ENCODE data around the gene TREML4.
"Not testable (repeated sequence)": the region's sequence is repeated elsewhere in the genome, so short reads cannot be mapped to it uniquely, and the experiment has no call there.

TREML4 gene, protein sequence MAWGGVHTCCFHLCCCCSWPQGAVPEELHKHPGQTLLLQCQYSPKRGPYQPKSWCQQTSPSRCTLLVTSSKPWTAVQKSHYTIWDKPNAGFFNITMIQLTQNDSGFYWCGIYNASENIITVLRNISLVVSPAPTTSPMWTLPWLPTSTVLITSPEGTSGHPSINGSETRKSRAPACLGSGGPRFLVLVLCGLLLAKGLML

GRCh38 chr6:41228096-41228495 is at the start of gene TREML4:
TREML4 (plus strand) TSS chr6:41228349; CDS start chr6:41228428, 79 bp downstream.
- DNase-seq, result no peak

DNA sequence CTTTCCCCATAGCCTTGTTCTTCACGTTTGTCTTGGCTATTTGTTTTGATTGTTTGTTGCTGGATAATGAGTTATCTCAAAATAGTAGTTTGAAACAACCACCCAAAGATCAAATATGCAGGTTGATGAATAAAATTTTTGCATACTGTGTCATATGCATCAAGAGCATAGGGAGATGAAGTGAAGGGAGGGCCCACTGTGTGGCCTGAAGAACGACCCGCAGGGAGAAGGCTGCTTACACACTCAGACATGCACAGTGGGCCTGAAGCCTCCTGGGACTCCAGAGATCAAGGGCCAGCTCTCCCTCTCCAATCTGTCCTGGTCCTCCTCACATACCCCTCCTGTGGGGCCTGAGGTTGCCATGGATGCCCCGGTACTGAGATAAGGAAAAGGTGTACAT is 49.0 kb upstream of the TREML4 start:
- DNase-seq, result no peak

DNA sequence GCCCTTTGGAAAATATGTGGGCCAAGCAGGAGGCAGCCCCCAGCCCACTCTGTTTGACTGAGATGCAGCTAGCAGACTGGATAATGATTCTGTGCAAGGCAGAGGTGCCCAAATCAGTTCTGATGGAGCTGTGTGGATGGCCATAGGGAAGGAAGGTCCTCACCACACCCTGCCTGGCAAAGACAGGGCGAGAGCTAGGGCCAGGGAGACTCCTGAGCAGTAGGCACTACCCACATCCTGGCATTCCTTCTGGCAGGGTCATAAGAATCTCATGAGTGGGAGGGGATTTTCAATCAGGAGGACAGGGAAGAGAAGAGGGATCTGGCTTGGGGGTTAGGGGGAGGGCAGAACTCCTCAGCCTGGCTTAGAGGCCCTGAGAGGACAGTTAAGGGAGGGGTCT is 46.6 kb upstream of the TREML4 start:
- no peak for DNase-seq

GRCh38 chr6:41182069-41183034 is 45.8 kb upstream of the TREML4 start:
- peak; percentile 23 for DNase-seq

GRCh38 chr6:41184761-41185160 is 43.4 kb upstream of the TREML4 start:
- no peak for DNase-seq

- DNase-seq, result no peak
These were observed 42.1 kb upstream of the TREML4 start for GRCh38 chr6:41186031-41186562.

GRCh38 chr6:41187924-41188886 is 39.9 kb upstream of the TREML4 start:
- no peak for DNase-seq

GRCh38 chr6:41189046-41189445 is 39.1 kb upstream of the TREML4 start:
- DNase-seq, result not testable (repeated sequence)

DNA sequence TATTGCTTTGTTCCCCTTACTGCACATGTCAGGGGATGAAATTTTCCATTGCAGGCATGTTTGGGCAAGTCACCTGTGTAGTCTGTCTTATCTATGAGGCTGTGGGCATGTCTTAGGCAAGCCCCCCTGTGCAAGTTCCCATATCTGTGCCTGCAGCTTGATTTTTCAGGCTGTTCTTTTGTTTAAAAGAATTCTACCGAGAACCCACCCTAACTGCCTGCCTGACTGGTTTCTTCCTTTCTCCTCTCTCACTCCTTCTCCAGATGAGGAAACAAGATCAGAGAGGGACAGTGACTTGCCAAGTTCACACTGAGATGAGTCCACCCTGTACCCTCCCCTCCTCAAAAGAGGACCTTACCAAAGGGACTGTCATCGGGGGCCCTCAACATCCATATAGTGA is 38.2 kb upstream of the TREML4 start:
- DNase-seq, result no peak

DNA sequence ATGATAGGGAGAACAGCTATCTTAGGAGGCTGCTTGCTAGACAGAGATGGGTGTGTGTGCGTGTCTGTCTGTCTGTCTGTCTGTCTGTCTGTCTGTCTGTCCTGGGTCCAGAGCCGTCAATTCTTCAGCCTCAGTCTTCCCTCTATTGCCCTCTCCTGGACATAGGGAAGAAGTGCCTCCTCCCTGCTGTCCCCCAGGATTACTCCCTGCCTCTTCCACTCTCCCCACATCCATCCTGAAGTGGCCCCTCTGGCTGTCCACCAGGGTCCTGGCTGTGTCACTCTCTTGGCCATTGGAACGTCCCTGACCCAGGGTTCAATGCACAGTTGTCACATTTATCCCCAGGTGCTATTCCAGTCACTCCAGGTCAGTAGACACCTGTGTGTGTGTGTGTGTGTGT is 37.4 kb upstream of the TREML4 start:
- DNase-seq, result no peak

- DNase-seq, result no peak
These were observed 36.6 kb upstream of the TREML4 start for GRCh38 chr6:41191569-41191968.

- no peak for DNase-seq
These were observed 34.9 kb upstream of the TREML4 start for GRCh38 chr6:41193171-41193734.

DNA sequence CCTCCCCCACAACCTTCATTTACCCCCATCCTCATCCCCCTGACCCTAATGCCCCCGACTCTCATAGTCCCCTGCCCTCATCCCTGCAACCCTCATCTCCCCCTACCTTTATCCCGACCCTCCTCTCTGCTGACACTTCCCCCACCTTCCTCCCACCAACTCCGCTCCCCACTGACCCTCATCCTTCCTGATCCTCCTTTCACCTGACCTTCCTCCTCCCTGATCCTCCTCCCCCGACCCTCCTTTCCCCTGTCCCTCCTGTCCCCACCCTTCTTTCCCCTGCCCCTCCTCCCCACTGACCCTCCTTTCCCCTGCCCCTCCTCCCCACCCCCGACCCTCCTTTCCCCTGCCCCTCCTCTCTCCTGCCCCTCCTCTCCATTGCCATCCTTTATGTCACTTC is 34.3 kb upstream of the TREML4 start:
- no peak for DNase-seq

DNA sequence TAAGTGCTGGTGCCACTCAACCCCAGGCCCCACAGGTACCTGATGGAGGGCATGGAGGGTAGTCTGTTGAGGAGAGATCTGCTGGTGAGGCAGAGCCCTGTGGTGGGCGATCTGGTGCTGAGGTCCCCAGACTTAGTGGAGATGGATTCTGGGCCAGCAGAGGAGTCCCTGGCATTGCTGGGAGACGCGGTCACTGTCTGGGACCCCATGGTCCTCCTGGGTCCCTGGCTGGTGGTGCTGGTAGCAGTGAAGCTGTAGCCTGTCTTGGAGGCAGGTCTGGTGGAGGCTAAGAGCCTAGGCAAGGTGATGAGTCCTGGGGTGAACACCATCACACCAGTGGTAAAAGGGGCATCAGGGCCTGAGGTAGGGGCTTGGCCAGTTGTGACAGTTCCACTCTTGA is 33.8 kb upstream of the TREML4 start:
- DNase-seq, result no peak

- no peak for DNase-seq
These were observed 30.9 kb upstream of the TREML4 start for GRCh38 chr6:41197234-41197633.

DNA sequence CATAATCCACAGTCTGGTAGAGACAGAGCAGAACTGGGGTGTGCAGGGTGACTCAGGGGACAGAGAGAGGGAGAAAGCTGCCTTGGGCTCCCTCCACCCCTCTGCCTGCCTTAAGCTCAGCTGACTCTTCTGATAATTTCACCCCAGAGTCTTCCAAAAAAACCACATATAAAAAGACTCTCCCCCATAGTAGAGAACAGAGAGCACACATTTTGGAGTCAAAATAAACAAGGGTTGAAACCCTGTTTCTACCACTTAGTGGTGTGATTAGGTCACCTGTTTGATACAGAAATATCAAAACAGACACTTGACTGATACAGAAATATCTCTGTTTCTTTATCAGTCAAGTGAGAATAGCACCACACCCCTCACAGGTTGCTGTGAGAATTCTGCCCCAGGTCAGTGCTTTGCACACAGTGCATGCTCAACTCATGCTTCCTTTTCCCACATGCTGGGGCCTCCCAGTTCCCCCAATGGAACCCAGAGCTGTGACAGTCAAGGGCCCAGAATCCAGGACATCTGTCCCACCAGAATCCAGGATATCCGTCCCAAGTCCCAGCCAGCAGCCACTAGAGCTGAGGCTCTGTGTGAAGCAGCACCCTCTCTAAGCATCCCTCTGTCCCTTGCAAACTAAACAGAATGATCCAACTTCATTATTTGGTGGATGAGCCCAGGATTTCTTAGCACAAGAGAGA is 28.4 kb upstream of the TREML4 start:
- DNase-seq, result no peak

DNA sequence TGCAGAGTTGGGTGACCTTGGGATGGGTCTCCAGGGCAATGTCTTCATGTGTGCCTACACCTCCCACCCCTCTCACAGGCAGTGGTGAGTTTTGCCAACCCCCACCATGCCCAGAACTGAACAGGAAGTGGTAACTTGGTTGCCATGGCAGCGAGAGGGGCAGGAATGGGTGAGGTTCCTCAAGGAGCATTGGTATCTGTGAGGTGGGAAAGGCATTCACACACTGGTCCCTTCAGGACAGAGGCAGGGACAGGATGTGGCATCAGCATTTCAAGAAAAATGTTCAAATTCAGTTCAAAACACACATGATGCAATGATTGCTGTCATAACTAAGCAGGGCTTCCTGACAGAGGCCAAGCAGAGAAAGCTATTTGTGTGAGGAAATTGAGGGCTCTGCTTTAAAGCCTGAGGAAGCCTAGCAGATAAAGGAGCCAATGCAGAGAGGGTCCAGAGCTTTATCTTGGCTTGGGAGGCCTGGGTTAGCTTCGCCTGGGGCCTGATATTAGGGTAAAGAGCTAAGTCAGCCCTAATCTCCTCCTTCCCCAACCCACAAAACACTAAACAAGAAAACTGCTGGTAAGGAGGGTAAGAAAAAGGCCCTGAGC is 27.8 kb upstream of the TREML4 start:
- no peak for DNase-seq

GRCh38 chr6:41200901-41201763 is 27.0 kb upstream of the TREML4 start, which contains the start of gene TREML2:
TREML2 (minus strand) TSS chr6:41201149; CDS start chr6:41201008, 141 bp downstream.
- DNase-seq, result no peak

DNA sequence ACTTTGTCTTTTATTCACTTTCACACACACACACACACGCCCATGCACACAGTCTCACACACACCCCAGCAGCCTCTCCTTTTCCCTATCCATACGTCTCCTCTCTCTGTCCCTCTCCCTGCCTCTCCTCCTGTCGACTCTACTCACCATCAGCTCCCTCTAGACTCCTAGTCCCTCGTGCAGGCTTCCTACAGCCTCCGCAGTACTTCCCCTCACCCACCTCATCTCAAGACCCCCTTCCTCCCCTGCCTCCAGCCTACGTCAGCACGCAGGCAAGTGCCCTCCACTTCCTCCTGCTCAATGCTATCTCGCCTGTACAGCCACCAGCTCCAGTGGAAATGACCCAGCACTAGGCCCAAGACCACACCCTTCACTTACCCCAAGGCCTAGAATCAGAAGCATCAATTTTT is 26.4 kb upstream of the TREML4 start:
- DNase-seq, result no peak

- no peak for DNase-seq
These were observed 24.0 kb upstream of the TREML4 start for GRCh38 chr6:41204156-41204555.
